Naive thymus-derived CD4-positive, alpha-beta T cell (primary cell): ENCODE results near the gene PCARE. TPM values are rescaled to one million over a fixed set of nuclear protein-coding genes. Genes with fewer than 3 reads are reported as not detected.
"Not testable (repeated sequence)": the region's sequence is repeated elsewhere in the genome, so short reads cannot be mapped to it uniquely, and the experiment has no call there.

Experiments used
- ATAC-seq: fragments of 150-1000 bp; cut with Tn5 transposase; 2 replicates; pipeline ENCODE4 v1.10.0; 2021; ENCODE audit warnings: mild to moderate bottlenecking, moderate library complexity
- CTCF ChIA-PET: fragments of 350-600 bp; sonication (Branson Sonifier 250); formaldehyde crosslinking; loops from one replicate; lab custom pipeline; 2021; ENCODE audit warnings: antibody characterized with exemption; lab: Charles Lee
- POLR2A ChIA-PET: fragments of 350-600 bp; sonication (Branson Sonifier 250); formaldehyde crosslinking; loops from one replicate; lab custom pipeline; 2021; ENCODE audit warnings: antibody characterized with exemption, inconsistent platforms; lab: Charles Lee
- DNase-seq, 9 donors: peaks; one replicate each; pipeline versions ENCODE4 v3.0.0 to v3.0.0-alpha.2; 2020 to 2022; ENCODE audit warnings: mixed read lengths in 1 of 9
- H3K27ac ChIP-seq: one replicate; pipeline ENCODE4 v1.7.0; 2013; ENCODE audit warnings: mild to moderate bottlenecking, low read depth, low read length, moderate library complexity
- H3K27me3 ChIP-seq, 2 donors: one replicate each; pipeline ENCODE4 v1.7.0; 2013; ENCODE audit warnings: low read length in 2 of 2, mild to moderate bottlenecking in 2 of 2, moderate library complexity in 2 of 2; ENCODE audit not compliant: control insufficient read depth in 2 of 2, insufficient read depth in 2 of 2
- H3K36me3 ChIP-seq, 3 experiments: 1 replicate in 2 of 3; 2 replicates in 1 of 3; pipeline ENCODE4 v1.7.0; 2013; ENCODE audit warnings: low read length in 3 of 3, mild to moderate bottlenecking in 3 of 3, moderate library complexity in 1 of 3; ENCODE audit not compliant: insufficient read depth in 3 of 3, control insufficient read depth in 2 of 3
- H3K4me1 ChIP-seq, 2 donors: one replicate each; pipeline ENCODE4 v1.7.0; 2013; ENCODE audit warnings: low read length in 2 of 2, mild to moderate bottlenecking in 2 of 2, moderate library complexity in 1 of 2; ENCODE audit not compliant: control insufficient read depth in 2 of 2, insufficient read depth in 2 of 2
- H3K4me3 ChIP-seq: 2 replicates; pipeline ENCODE4 v1.7.0; 2013; ENCODE audit warnings: mild to moderate bottlenecking, low read length
- H3K9me3 ChIP-seq, 3 experiments: 1 replicate in 2 of 3; 2 replicates in 1 of 3; pipeline ENCODE4 v1.7.0; 2013; ENCODE audit warnings: low read length in 3 of 3; ENCODE audit not compliant: control insufficient read depth in 2 of 3
- H3K27ac Mint-ChIP-seq, 9 donors: one replicate each; pipeline ENCODE4 v1.8.0; 2020 to 2022; ENCODE audit warnings: mixed read lengths in 9 of 9, mild to moderate bottlenecking in 8 of 9, moderate library complexity in 5 of 9, inconsistent platforms in 2 of 9
- H3K27me3 Mint-ChIP-seq, 5 donors: one replicate each; pipeline ENCODE4 v1.8.0; 2021 to 2022; ENCODE audit warnings: mixed read lengths in 5 of 5, mild to moderate bottlenecking in 1 of 5
- H3K36me3 Mint-ChIP-seq, 5 donors: one replicate each; pipeline ENCODE4 v1.8.0; 2020 to 2022; ENCODE audit warnings: mixed read lengths in 5 of 5, mild to moderate bottlenecking in 3 of 5, inconsistent platforms in 1 of 5
- H3K4me1 Mint-ChIP-seq, 7 donors: one replicate each; pipeline ENCODE4 v1.8.0; 2020 to 2022; ENCODE audit warnings: mixed read lengths in 7 of 7, mild to moderate bottlenecking in 3 of 7, inconsistent platforms in 1 of 7
- H3K4me3 Mint-ChIP-seq, 10 donors: one replicate each; pipeline ENCODE4 v1.8.0; 2020 to 2022; ENCODE audit warnings: mild to moderate bottlenecking in 10 of 10, mixed read lengths in 10 of 10, moderate library complexity in 6 of 10, inconsistent platforms in 2 of 10
- H3K9me3 Mint-ChIP-seq, 11 donors: one replicate each; pipeline ENCODE4 v1.8.0; 2020 to 2022; ENCODE audit warnings: mixed read lengths in 11 of 11, mild to moderate bottlenecking in 4 of 11, inconsistent platforms in 1 of 11, moderate library complexity in 1 of 11
- intact Hi-C, 2 donors: fragments of 100-400 bp; cut with micrococcal nuclease; formaldehyde crosslinking; loops; one replicate each; pipeline ENCODE4 v1.15.1; 2023
- polyA plus RNA-seq, 2 donors: library from polyadenylated mRNA; unstranded; fragments of 300-500 nt; fragmentation: Illumina TruSeq; gene quantifications; one replicate each; pipeline ENCODE4 v1.2.3, GENCODE V29; 2021
- total RNA-seq, 6 experiments: library from RNA in 5 of 6; stranded (reverse) in 5 of 6; gene quantifications; 1 replicate in 5 of 6; 2 replicates in 1 of 6; pipeline ENCODE4 v1.2.3 and lab custom pipeline; 2021 to 2026

The PCARE gene
- total and polyA plus RNA-seq, 7 experiments from 2014 or later: not detected

- Mint-ChIP-seq H3K4me1 (peaks cover 11 to 31% (median 22%) of the 10 kb centered on the region in 7 donors), H3K27me3 (peaks cover 0 to 15% (median 0%) of the 10 kb centered on the region in 5 donors), H3K9me3 (peaks cover 0 to 2% (median 0%) of the 10 kb centered on the region in 11 donors), H3K27ac (no peak overlapping the region), H3K36me3 (peaks cover 0 to 1% (median 0%) of the 10 kb centered on the region in 5 donors), H3K4me3 (no peak overlapping the region)
- ChIA-PET CTCF (no interaction called here), POLR2A (no interaction called here)
- Histone ChIP-seq H3K27ac (no peak overlapping the region), H3K4me1 (peaks cover 6 to 8% of the 10 kb centered on the region in 2 donors), H3K36me3 (no peaks in the 10 kb centered on the region), H3K27me3 (peaks cover 0 to 2% of the 10 kb centered on the region in 2 donors), H3K9me3 (no peaks in the 10 kb centered on the region), H3K4me3 (no peak overlapping the region)
- intact Hi-C loops: loop anchor here in 1 of 2 donors (10.0 kb wide), 4 partner anchors 218 to 518 kb away; partner anchors contain the start of genes PPP1CB, SPDYA and WDR43
- DNase-seq (no peak), ATAC-seq (no peak)
Observed at GRCh38 chr2:29112379-29112778, 38.1 kb upstream of the PCARE start.

- Mint-ChIP-seq H3K27me3 (peaks cover 0 to 15% (median 0%) of the 10 kb centered on the region in 5 donors), H3K36me3 (peaks cover 0 to 1% (median 0%) of the 10 kb centered on the region in 5 donors), H3K27ac (no peak overlapping the region), H3K4me1 (peaks cover under 1 to 19% (median 9%) of the 10 kb centered on the region in 7 donors), H3K9me3 (peaks cover 0 to 2% (median 0%) of the 10 kb centered on the region in 11 donors), H3K4me3 (no peak overlapping the region)
- Histone ChIP-seq H3K4me3 (no peak overlapping the region), H3K9me3 (no peaks in the 10 kb centered on the region), H3K36me3 (no peaks in the 10 kb centered on the region), H3K27ac (no peak overlapping the region), H3K27me3 (peaks cover 0 to 2% of the 10 kb centered on the region in 2 donors), H3K4me1 (peaks cover 6 to 8% of the 10 kb centered on the region in 2 donors)
- intact Hi-C loops: loop anchor here in 1 of 2 donors (10.0 kb wide), 4 partner anchors 216 to 516 kb away; partner anchors contain the start of genes PPP1CB, SPDYA and WDR43
- DNase-seq (no peak), ATAC-seq (no peak)
- ChIA-PET POLR2A (no interaction called here), CTCF (no interaction called here)
Observed at GRCh38 chr2:29110916-29111535, 36.7 kb upstream of the PCARE start.

- CTCF ChIA-PET: no interaction called here
Observed at GRCh38 chr2:29109246-29109645, 34.9 kb upstream of the PCARE start.

GRCh38 chr2:29108225-29108624 is 33.9 kb upstream of the PCARE start:
- H3K27ac ChIP-seq: no peak overlapping the region
- H3K4me1 ChIP-seq: no peaks in the 10 kb centered on the region
- Mint-ChIP-seq H3K27ac (no peak overlapping the region), H3K27me3 (peaks cover 0 to 4% (median 0%) of the 10 kb centered on the region in 5 donors), H3K4me3 (no peak overlapping the region), H3K4me1 (peaks cover 0 to 9% (median 0%) of the 10 kb centered on the region in 7 donors), H3K9me3 (peaks cover 0 to 2% (median 0%) of the 10 kb centered on the region in 11 donors), H3K36me3 (peaks cover 0 to 1% (median 0%) of the 10 kb centered on the region in 5 donors)
- DNase-seq (no peak), ATAC-seq (no peak)
- ChIA-PET CTCF (no interaction called here), POLR2A (interaction anchor here (0.6 to 0.8 kb wide), 2 partner anchors 200 to 213 kb away, joined by 3 to 4 read pairs; no protein-coding TSS in a partner anchor)
- no peaks in the 10 kb centered on the region for H3K36me3 ChIP-seq
- intact Hi-C loops: no loop called here
- no peak overlapping the region for H3K4me3 ChIP-seq
- H3K9me3 ChIP-seq: no peaks in the 10 kb centered on the region
- H3K27me3 ChIP-seq: peaks cover 0 to 2% of the 10 kb centered on the region in 2 donors

More at GRCh38 chr2:29109246-29109645, 34.9 kb upstream of the PCARE start:
- H3K36me3 ChIP-seq: no peaks in the 10 kb centered on the region
- Mint-ChIP-seq H3K27ac (no peak overlapping the region), H3K9me3 (peaks cover 0 to 2% (median 0%) of the 10 kb centered on the region in 11 donors), H3K4me1 (peaks cover 0 to 12% (median 3%) of the 10 kb centered on the region in 7 donors), H3K27me3 (peaks cover 0 to 11% (median 0%) of the 10 kb centered on the region in 5 donors), H3K36me3 (peaks cover 0 to 1% (median 0%) of the 10 kb centered on the region in 5 donors), H3K4me3 (no peak overlapping the region)
- no peak overlapping the region for H3K27ac ChIP-seq
- H3K4me1 ChIP-seq: peaks cover 0 to under 1% of the 10 kb centered on the region in 2 donors
- peaks cover 0 to 2% of the 10 kb centered on the region in 2 donors for H3K27me3 ChIP-seq
- POLR2A ChIA-PET: interaction anchor here (0.8 kb wide), 1 partner anchor 214 kb away, joined by 4 read pairs; no protein-coding TSS in a partner anchor
- no peaks in the 10 kb centered on the region for H3K9me3 ChIP-seq
- DNase-seq: no peak
- intact Hi-C loops: no loop called here
- no peak overlapping the region for H3K4me3 ChIP-seq
- ATAC-seq: no peak

- H3K36me3 ChIP-seq, H3K9me3 ChIP-seq, CTCF ChIA-PET, H3K27me3 ChIP-seq, DNase-seq, H3K4me1 ChIP-seq, H3K4me1 Mint-ChIP-seq, intact Hi-C loops, H3K27me3 Mint-ChIP-seq, ATAC-seq, H3K27ac ChIP-seq, H3K9me3 Mint-ChIP-seq, H3K27ac Mint-ChIP-seq, H3K4me3 Mint-ChIP-seq, H3K4me3 ChIP-seq, H3K36me3 Mint-ChIP-seq: not testable (repeated sequence)
- POLR2A ChIA-PET: interaction anchor here (0.6 to 1.1 kb wide), 3 partner anchors 9 to 201 kb away, joined by 3 to 4 read pairs (median 3); no protein-coding TSS in a partner anchor
Observed at GRCh38 chr2:29107547-29107946, 33.2 kb upstream of the PCARE start.

- H3K4me3 ChIP-seq: no peak overlapping the region
- CTCF ChIA-PET: no interaction called here
- H3K27me3 Mint-ChIP-seq: peaks cover 0 to 4% (median 0%) of the 10 kb centered on the region in 5 donors
Observed at GRCh38 chr2:29106980-29107388, 32.7 kb upstream of the PCARE start.

More at GRCh38 chr2:29106980-29107388, 32.7 kb upstream of the PCARE start:
- Histone ChIP-seq H3K9me3 (no peaks in the 10 kb centered on the region), H3K27me3 (peaks cover 0 to 2% of the 10 kb centered on the region in 2 donors), H3K4me1 (no peaks in the 10 kb centered on the region), H3K36me3 (no peaks in the 10 kb centered on the region), H3K27ac (no peak overlapping the region)
- H3K27ac Mint-ChIP-seq: no peak overlapping the region
- H3K9me3 Mint-ChIP-seq: peaks cover 0 to 2% (median 0%) of the 10 kb centered on the region in 11 donors
- no peak for ATAC-seq
- intact Hi-C loops: no loop called here
- H3K36me3 Mint-ChIP-seq: peaks cover 0 to 1% (median 0%) of the 10 kb centered on the region in 5 donors
- DNase-seq: no peak
- peaks cover 0 to 9% (median 3%) of the 10 kb centered on the region in 7 donors for H3K4me1 Mint-ChIP-seq
- no peak overlapping the region for H3K4me3 Mint-ChIP-seq
- POLR2A ChIA-PET: interaction anchor here (1.1 kb wide), 1 partner anchor 9 kb away, joined by 4 read pairs; no protein-coding TSS in a partner anchor
